HTR-8/SVneo (cell line): Measurements from ENCODE around the gene DHX40.
"Not testable (repeated sequence)": the region's sequence is repeated elsewhere in the genome, so short reads cannot be mapped to it uniquely, and the experiment has no call there.

Experiments used
- DNase-seq: peaks from one replicate; pipeline ENCODE4 v3.0.0; 2011; ENCODE audit warnings: low spot score, mixed read lengths; ENCODE audit not compliant: insufficient read length
- FAIRE-seq: peaks from 2 replicates; lab custom pipeline; 2011; peaks lifted over from hg19 to GRCh38; lab: Jason Lieb, UNC

Gene DHX40

DNA sequence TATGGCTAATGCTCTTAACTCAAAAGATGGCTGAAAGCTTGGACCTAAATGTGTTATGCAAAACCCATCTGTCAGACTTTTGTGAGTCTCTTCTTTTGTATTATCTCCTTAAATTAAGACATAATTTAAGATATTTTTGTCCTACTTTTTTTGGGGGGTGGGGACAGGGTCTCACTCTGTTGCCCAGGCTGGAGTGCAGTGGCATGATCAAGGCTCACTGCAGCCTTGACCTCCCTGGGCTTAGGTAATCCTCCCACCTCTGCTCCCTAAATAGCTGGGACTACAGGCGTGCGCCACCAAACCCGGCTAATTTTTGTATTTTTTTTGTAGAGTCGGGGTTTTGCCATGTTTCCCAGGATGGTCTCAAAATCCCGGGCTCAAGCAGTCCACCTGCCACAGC, 61.3 kb downstream of the DHX40 start:
- no peak for FAIRE-seq
- no peak for DNase-seq

DNA sequence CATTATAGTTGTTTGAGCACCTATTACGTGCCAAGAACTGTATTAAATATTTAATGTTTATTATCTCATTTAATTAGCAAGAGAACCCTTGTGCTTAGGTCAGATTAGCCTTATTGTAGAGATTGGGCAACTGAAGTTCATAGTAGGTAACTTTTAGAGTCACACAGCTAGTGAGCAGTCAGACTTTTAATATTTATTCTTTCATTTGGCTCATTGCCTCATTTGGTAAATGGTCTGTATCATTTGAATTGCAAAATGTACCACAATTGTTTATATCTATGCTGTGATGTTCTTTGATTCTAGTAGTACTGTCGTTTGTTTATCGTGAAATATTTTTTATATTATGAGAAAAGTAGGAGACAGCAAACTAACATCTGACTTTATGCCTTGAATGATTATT, 61.9 kb downstream of the DHX40 start:
- FAIRE-seq = no peak
- no peak for DNase-seq

DNA sequence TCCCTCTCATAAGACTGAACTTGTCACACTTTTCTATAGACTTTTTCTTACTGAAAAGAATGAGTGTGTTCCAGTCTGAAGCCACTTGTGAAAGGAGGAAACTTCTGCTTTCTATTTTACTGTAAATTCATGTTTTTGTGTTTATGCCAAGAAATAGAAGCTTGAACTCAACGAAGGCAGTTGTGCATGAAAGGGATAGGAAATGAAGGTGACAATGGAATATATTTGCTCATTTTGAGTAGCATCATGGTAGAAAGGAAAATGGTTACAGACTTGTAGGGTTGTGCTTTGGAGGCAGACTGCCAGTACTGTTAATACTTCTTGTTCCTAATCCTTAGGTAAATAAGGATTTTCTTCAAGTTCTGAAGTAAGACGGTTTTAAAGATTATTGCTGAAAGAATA, 62.4 kb downstream of the DHX40 start:
- FAIRE-seq = no peak
- DNase-seq = no peak

DNA sequence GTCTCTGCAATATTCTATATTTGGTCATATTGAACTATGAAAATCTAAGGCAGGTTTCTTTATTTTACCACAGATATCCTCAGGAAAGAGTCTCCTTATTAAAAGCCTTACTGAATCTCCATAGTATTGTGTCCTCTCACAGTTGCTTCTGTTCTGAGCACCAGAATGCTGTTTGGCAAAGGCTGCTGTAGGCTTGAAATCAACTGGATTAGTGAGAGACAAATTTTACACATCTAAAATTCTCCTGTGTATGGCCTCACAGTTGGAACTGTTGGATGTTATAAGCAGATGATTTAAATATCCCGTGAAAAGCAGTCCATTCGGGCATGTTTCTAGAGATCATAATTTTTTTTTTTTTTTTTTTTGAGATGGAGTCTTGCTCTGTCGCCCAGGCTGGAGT, 63.8 kb downstream of the DHX40 start:
- FAIRE-seq (no peak), DNase-seq (no peak)

DNA sequence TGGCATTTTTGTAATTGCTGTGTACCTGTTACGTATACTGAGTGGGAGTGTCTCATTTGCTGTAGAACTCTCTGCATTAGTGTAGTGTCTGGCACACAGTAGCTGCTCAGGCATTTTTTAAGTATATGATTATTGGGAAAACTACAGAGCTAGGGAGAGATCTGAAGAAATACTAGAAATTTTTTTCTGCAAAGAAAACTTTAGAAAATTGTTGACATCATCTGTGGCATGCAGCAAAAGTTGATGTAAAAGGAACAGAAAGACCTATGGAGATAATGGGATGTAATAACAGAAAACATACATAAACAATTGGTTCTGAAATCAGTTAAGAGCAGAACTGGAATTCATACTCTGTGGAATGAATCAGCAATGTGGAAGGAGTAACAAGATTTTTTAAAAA, 65.9 kb downstream of the DHX40 start:
- DNase-seq (no peak), FAIRE-seq (no peak)

DNA sequence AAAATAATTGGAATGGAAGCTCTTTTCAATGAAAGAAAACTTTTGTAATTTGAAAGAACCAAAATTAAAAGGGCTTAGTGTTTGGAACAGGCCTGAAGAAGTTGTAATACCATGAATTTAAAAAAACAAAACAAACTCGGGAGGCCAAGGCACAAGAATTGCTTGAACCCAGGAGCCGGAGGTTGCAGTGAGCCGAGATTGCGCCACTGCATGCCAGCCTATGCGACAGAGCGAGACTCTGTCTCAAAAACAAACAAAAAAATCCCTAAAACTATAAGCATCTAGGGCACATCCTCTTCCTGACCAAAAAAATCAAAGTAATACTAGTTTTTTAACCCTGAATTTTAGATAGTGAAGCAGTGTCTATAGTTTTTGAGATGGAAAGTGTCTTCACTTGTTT, 67.0 kb downstream of the DHX40 start:
- no peak for FAIRE-seq
- no peak for DNase-seq

DNA sequence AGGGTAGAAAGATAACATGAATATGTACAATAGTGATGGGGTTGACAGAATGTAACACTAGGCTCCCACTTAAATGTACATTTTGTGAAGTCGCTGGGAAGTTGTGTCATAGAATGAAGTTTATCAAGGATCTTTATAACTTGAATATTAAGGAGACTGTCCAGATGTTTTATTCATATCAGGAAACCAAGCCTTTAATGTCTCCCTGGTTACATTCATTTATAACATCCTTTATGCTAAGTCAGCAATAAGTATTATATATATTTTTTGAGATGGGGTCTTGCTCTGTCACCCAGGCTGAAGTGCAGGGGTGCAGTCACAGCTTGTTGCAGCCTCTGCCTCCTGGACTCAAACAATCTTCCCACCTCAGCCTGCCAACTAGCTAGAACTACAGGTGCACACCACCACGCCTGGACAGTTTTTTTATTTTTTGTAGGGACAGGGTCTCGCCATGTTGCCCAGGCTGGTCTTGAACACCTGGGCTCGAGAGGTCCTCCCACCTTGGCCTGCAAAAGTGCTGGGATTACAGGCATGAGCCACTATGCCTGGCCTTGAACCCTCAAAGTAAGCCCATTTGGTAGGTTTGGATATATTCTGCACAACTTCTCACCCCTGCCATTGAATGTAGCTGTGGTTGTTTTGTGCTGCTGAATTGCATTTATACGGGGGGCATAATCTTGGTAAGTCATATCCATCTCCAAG, 68.4 kb downstream of the DHX40 start:
- no peak for FAIRE-seq
- DNase-seq = no peak

DNA sequence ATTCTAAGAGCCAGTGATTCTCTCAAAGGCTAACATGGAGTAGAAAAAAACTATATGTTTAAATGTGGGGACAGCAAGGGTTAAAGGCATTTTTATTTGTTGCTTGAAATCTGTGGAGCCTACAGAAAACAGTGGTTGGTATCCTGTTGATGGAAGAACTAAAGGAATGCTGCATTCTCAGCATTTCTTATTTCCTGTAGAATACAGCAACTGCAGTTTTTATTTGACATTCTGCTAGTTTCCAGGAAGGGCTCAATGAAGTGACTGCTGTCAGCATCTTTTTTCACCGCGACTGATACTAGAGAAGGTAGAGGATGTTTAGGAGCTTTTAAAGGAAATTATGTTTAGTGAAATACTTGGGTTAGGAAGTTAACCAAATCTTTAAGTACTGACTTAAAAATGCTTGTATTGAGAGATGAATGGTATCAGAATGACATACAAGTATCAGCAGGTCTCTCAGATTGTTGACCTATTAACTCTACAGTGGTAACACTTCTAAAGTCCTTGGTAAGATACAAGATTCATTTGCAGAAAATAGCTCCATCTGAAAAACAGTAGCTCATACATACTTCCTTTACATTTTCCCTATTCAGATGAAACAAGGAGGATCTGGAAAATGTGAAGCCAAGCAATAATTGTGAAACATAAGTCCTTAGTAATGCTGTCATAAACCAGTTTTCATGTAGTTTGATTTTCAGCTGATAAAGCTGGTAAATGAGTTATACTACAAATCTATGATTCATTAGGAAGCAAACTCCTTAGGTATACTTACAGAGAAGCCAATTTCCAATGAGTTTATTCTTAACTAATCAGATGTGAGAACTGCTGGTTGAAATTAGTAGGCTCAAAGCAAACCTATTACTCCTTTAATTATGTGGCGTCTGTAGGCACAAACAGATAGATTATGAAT, 69.5 kb downstream of the DHX40 start:
- no peak for DNase-seq
- no peak for FAIRE-seq

DNA sequence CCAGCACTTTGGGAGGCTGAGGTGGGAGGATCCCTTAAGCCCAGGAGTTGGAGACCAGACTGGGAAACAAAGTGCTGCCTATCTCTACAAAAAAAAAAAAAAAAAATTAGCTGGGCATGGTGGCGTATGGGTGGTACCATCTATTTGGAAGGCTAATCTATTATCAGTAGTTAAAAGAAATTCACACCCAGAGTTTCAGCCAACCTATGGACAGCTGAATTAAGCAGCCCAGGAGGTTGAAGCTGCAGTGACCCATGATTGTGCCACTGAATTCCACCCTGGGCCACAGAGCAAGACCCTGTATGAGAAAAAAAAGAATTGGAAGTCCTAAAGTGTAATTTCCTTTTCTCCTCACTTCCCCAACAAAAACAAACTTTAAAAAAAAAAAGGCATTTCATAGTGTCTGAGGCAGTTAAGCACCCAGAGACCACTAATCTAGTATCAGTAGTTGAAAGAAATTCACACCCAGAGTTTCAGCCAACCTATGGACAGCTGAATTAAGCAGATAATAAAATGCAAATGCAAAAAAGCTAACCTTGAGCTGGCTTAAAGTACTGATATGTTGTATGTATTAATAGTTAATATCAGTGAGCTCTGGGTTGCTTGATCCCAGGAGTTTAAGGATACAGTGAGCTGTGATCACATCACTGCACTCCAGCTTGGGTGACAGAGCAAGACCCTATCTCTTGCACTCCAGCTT, 72.4 kb downstream of the DHX40 start:
- peak; percentile 42 for FAIRE-seq
- DNase-seq = no peak

DNA sequence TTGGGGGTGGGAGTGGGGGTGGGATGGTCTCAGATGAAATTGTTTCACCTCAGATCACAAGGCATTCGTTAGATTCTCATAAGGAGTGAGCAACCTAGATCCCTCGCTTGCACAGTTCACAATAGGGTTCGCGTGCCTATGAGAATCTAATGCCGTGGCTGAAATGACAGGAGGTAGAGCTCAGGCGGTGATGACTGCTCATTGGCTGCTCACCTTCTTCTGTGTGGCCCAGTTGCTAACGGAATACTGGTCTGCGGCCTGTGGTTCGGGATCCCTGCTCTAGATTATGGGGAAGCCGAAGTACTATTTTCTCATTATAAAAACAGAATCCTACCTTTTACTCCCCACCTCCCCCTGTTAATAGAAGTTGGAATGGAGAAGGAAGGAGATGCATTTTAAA, 73.1 kb downstream of the DHX40 start:
- FAIRE-seq = peak; percentile 26
- DNase-seq = no peak

DNA sequence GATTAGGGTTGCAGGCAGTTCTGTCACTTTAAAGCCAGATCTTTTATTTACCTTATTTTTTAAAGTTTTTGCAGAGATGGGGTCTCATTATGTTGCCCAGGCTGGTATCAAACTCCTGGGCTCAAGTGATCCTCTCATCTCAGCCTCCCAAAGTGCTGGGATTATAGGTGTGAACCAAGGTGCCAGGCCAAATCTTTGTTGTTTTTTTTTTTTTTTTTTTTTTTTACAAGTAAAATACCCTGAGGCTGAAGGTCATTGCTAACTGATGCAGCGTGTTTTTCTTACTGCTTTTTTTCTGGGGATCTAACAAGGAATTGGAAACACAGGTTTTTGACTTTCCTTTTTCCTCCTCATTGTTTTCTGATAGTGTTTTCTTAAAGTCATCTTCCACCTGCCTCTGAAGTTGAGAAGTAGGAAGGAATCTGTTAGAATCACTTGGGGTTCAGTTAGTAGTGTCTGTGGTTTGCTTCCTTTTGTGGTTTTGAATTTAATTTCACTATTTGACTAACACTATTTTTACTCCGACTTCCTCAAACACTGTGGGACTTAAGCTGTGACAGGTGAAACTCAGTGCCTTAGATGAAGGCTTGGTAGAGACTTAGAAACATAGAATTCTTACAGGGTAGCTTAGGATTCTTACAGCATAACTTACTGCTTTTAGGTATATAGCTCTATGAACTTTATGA, 76.5 kb downstream of the DHX40 start:
- DNase-seq (no peak), FAIRE-seq (no peak)

DNA sequence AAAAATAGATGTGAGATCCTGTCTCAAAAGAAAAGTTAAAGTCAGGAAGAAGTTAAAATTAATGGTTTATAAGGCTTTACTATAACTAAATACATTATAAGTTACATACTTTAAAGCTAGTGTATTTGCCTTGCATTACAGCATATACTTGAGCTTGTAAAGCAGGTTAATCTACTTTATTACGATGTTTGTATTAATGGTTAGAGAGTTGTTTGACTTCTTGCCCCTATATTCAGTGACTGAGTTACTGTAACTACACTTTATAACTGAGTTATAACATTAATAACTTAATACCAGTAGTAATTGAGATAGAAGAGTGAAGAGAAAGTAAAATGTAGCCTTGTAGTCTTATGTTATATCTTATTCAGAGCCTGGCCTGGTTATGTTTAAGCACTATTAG, 77.2 kb downstream of the DHX40 start:
- FAIRE-seq = no peak
- no peak for DNase-seq

DNA sequence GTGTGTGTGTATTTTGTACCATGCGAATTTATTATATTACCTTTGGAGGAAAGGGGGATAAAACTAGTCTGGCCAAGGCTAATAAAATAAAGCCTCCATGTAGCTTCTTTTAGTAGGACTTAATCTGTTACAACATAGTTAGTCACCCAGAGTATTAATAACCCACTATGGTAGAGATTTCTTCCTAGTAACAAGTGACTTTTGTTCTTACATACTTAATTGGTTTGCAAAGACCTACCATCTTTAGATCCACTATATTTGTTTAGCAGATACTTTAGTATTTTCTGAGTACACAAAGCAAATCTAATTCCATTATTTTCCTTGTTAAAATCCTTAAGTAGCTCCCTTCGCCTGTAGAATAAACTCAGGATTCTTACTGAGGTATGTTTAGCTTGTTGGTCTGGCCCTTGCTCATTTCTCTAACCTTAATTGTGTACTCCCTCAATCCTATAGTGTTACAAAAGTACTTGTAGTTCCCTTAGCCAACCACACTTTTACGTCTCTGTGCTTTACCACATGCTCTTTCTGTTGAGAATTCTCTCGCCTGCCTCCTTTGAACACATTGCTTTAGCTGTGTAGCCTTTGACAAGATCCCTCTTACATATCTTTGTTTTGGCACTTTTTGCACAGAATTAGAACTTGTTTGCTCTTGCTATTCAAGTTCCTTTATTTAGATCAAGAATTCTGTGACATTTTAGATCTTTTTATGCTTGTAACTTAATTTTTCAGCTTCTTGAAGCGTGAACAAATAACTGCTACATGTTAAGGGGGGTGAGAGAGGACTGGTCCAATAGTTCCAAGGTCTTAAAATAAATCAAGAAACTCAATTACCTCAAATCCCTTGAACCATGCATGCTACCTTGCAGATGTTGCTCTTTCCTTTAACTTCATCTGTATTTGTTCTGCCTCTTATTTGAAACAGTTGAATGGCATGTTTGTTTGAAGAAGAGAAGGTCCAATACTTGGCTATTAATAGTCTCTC, 78.0 kb downstream of the DHX40 start:
- DNase-seq = no peak
- FAIRE-seq = no peak

DNA sequence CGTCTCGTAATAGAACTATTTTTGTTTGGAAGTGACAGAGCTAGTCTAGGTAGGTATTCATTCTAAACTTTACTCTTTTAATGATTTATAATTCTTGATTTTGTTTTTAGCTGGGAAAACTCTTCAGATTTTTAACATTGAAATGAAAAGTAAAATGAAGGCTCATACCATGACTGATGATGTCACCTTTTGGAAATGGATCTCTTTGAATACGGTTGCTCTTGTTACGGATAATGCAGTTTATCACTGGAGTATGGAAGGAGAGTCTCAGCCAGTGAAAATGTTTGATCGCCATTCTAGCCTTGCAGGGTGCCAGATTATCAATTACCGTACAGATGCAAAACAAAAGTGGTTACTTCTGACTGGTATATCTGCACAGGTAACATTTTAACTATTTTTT, 81.9 kb downstream of the DHX40 start:
- DNase-seq (no peak), FAIRE-seq (no peak)

DNA sequence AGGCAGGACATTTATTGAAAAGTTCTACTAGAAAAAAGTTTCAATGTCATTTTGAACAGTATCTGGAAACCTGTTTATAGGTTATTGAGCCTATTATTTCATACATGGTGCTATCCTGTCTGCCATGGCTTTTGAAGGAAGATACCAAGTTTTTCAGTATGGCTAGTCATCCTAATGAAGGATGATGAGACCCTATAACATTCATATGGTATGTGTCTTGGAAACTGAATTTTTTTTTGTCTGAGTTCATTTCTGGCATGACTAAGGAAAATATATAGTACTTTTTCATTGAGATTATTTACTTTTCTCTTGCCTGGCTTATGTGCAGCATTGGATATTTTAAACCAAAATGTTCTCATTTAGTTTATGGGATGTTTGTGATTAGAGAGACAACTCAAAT, 84.5 kb downstream of the DHX40 start:
- DNase-seq = no peak
- no peak for FAIRE-seq

DNA sequence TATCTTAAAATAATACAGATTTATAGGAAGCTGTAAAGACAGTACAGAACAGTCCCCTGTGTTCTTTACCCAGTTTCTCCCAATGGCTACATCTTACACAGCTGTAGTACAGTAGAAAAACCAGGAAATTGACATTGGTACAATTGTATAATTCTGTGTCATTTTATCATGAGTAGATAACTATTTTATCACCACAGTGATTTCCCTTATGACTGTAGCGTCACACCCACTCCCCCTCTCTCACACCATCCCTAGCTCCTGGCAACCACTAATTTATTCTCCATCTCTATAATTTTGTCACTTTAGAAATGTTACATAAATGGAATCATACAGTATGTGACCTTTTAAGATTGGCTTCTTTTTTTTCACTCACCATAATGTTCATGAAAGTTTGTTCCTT, 85.2 kb downstream of the DHX40 start:
- no peak for DNase-seq
- no peak for FAIRE-seq

DNA sequence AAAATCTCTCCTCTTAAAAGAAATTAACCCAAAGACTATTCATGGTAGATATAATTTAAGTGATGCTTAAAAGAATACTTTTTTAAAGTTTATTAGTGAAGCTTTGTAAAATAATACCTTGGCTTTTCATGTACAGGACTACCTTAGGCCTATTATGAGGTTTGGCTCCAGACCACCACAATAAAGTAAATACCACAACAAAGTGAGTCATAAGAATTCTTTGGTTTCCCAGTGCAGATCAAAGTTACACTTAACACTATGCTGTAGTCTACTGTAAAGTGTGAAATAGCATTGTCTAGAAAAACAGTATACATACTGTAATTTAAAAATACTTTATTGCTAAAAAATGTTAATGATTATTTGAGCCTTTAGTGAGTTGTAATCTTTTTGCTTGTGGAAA, 85.9 kb downstream of the DHX40 start:
- DNase-seq = no peak
- FAIRE-seq = no peak

DNA sequence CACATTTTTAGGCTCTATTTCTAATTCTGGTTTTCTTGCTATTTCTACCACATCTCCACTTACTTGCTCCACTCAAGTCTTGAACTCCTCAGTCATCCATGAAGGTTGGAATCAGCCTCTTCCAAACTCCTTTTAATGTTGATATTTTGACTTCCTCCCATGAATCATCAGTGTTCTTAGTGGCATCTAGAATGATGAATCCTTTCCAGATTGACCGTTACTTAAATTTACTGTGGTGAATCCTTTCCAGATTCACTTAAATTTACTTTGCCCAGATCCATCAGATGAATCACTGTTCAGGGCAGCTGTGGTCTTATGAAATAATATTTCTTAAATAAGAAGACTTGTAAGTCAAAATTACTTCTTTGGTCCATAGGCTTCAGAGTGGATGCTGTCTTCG, 86.7 kb downstream of the DHX40 start:
- DNase-seq (no peak), FAIRE-seq (no peak)

DNA sequence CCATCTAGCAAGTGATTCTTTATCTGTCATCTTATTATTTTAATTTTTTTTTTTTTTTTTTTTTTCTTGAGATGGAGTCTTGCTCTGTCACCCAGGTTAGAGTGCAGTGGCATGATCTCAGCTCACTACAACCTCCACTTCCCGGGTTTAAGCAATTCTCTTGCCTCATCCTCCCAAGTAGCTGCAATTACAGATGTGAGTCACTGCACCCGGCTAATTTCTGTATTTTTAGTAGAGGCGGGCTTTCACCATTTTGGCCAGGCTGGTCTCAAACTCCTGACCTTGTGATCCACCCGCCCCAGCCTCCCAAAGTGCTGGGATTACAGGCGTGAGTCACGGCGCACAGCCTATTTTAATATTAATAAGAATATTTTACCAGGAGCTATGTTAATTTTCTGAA, 91.2 kb downstream of the DHX40 start:
- DNase-seq, FAIRE-seq: not testable (repeated sequence)
